Hepatocyte (in vitro differentiated cells): ENCODE results near the gene HARS2. TPM values are rescaled to one million over a fixed set of nuclear protein-coding genes. Genes with fewer than 3 reads are reported as not detected.
"Not testable (repeated sequence)": the region's sequence is repeated elsewhere in the genome, so short reads cannot be mapped to it uniquely, and the experiment has no call there.

Experiments used
- DNase-seq: peaks from one replicate; pipeline ENCODE4 v3.0.0-alpha.2; 2016; ENCODE audit warnings: low spot score
- H2AFZ ChIP-seq: fragments of 200-600 bp; sonication (generic); 2 replicates; pipeline ENCODE4 v1.6.0; 2016; ENCODE audit warnings: antibody characterized with exemption, mild to moderate bottlenecking
- H3K27ac ChIP-seq: fragments of 200-600 bp; sonication (generic); 2 replicates; pipeline ENCODE4 v1.5.1; 2016; ENCODE audit warnings: mild to moderate bottlenecking
- H3K27me3 ChIP-seq: fragments of 200-600 bp; sonication (generic); 2 replicates; pipeline ENCODE4 v1.6.1; 2016
- H3K36me3 ChIP-seq: fragments of 200-600 bp; sonication (generic); replicated peaks from 2 replicates; pipeline ENCODE4 v1.5.1; 2016; ENCODE audit warnings: low read depth; ENCODE audit not compliant: insufficient read depth
- H3K4me1 ChIP-seq: fragments of 200-600 bp; sonication (generic); 2 replicates; pipeline ENCODE4 v1.5.1; 2016; ENCODE audit warnings: mild to moderate bottlenecking, moderate library complexity; ENCODE audit not compliant: insufficient read depth
- H3K4me2 ChIP-seq: fragments of 200-600 bp; sonication (generic); 2 replicates; pipeline ENCODE4 v1.6.0; 2016
- H3K4me3 ChIP-seq: fragments of 200-600 bp; sonication (generic); 2 replicates; pipeline ENCODE4 v1.5.1; 2016; ENCODE audit warnings: mild to moderate bottlenecking
- H3K79me2 ChIP-seq: fragments of 200-600 bp; sonication (generic); 2 replicates; pipeline ENCODE4 v1.6.0; 2017; ENCODE audit warnings: mild to moderate bottlenecking
- H3K9me2 ChIP-seq: fragments of 200-600 bp; sonication (generic); replicated peaks from 2 replicates; pipeline ENCODE4 v1.6.0; 2017; ENCODE audit warnings: mild to moderate bottlenecking; ENCODE audit not compliant: insufficient read depth
- H3K9me3 ChIP-seq: fragments of 200-600 bp; sonication (generic); 2 replicates; pipeline ENCODE4 v1.5.1; 2016; ENCODE audit warnings: low read depth, mild to moderate bottlenecking
- H4K20me1 ChIP-seq: fragments of 200-600 bp; sonication (generic); 2 replicates; pipeline ENCODE4 v1.6.0; 2016; ENCODE audit warnings: mild to moderate bottlenecking; ENCODE audit not compliant: insufficient read depth, poor library complexity, severe bottlenecking
- EZH2 ChIP-seq: fragments of 200-600 bp; sonication (generic); IDR thresholded peaks from 2 replicates; pipeline ENCODE4 v1.6.1; 2016; ENCODE audit warnings: antibody characterized with exemption, mild to moderate bottlenecking, borderline replicate concordance
- EZH2phosphoT487 ChIP-seq: fragments of 200-600 bp; sonication (generic); IDR thresholded peaks from one replicate; pipeline ENCODE4 v1.6.1; 2018; ENCODE audit warnings: antibody characterized with exemption, mild to moderate bottlenecking, low read depth, moderate library complexity; ENCODE audit not compliant: unreplicated experiment, severe bottlenecking
- WGBS: methylation state at CpG from one replicate; pipeline ENCODE4 v1.1.6; 2016; ENCODE audit warnings: low lambda C conversion rate; ENCODE audit errors: missing lambda C conversion rate; 5-methylcytosine and 5-hydroxymethylcytosine counted together
- polyA plus RNA-seq: library from polyadenylated mRNA; unstranded; fragments of >200 nt; fragmentation: Nextera tagmentation; extraction: Ambion mirVana; gene quantifications from 2 replicates; pipeline ENCODE4 v1.2.1, GENCODE V29; 2016
- total RNA-seq: library from RNA; depleted of rRNA; stranded (reverse); fragments of >200 nt; gene quantifications from 2 replicates; pipeline ENCODE4 v1.2.3, GENCODE V29; 2014
- TF ChIP-seq, protein P1 (sequence below): fragments of 200-600 bp; sonication (generic); IDR thresholded peaks from 2 replicates; pipeline ENCODE4 v1.5.1; 2016; ENCODE audit warnings: antibody characterized with exemption, mild to moderate bottlenecking; ENCODE audit not compliant: poor library complexity

HARS2 gene
- total and polyA plus RNA-seq, 2 experiments from 2014 or later, result 26.9 to 32.3 TPM

DNA sequence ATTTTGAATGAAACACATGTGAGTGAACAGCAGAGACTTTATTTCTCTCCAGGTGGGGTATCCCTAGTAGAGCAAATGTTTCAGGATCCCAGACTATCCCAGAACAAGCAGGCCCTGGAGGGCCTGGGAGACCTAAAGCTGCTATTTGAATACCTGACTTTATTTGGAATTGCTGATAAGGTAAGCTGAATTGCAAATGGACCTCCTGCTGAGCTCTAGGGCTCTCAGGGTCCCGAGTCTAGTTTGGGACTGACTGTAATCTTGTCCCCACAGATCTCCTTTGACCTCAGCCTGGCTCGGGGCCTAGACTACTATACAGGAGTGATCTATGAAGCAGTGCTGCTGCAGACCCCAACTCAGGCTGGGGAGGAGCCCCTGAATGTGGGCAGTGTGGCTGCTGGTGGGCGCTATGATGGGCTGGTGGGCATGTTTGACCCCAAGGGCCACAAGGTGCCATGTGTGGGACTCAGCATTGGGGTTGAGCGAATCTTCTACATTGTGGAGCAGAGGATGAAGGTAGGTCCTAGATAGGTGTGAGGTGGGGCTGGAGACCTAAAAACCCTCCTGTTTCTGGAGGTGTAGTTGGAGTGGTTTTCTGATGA, 5.7 kb downstream of the HARS2 start:
- Histone ChIP-seq H3K36me3 (no peaks in the 10 kb centered on the region), H3K27ac (no peak overlapping the region)
- 79% methylated on average over 4 of the region's 4 CpGs for WGBS

DNA sequence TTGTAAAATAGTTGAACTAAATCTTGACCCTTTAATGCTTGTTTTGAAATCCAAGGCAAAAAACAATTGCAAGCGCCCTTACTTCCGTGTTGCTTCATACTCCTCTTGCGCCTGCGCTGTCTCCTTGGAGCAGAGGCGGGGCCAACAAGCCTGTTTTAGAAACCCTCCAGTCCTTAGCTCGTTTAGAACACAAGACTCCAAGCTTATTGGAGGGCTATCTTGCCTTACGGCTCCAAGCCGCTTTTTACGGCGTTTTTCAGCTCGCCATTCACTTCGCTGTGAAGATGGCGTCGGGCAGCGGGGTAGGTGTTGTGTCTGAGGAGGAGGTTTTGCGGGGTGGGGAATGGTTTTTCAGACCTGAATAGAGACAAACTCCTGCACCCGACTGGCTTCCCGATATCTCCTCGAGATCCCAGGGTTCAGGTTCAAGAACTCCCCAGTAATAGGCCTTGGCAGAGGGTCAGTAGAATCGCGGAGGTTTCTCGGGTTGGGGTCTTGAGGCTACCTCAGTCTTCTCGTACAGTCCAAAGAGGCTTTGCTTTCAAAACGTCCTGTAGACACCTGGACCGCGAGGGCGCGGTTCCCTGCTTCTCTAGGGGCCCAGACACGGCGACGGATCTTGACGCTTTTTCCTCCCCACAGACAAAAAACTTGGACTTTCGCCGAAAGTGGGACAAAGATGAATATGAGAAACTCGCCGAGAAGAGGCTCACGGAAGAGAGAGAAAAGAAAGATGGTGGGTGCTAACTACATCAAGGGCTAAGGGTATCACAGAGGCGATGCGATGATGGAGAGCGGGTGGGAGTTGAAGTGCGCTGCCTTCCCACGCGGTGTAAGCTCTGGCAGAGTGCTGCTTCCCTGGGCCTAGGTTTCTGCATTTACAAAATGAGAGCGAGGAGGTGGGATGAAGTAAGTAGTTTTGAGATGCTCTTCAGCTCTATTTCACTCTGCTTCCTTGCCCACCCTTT, 9.2 kb downstream of the HARS2 start, which contains the start of gene ZMAT2:
Gene ZMAT2, plus strand, starts transcription at position 271 of the 968 bp plus-strand sequence. Its CDS starts 14 bp downstream, at position 285.
- Histone ChIP-seq H2AFZ (peak within 1 kb of the TSS; percentile 38), H3K4me3 (peak within 1 kb of the TSS; percentile 44), H3K4me2 (peak within 1 kb of the TSS; percentile 95), H3K27me3 (no peaks in the 10 kb centered on the region), H3K36me3 (no peaks in the 10 kb centered on the region), H4K20me1 (no peaks in the 10 kb centered on the region), H3K4me1 (peaks cover 10% of the 10 kb centered on the region), H3K27ac (peak within 1 kb of the TSS; percentile 65), H3K9me3 (no peaks in the 10 kb centered on the region), H3K79me2 (peaks cover 19% of the 10 kb centered on the region), H3K9me2 (no peaks in the 10 kb centered on the region)
- 6% methylated on average over 44 of the region's 44 CpGs for WGBS
- peak; percentile 98 for DNase-seq
- no peak for TF ChIP-seq EZH2phosphoT487
- no peak for TF ChIP-seq EZH2
- TF ChIP-seq, protein P1, sequence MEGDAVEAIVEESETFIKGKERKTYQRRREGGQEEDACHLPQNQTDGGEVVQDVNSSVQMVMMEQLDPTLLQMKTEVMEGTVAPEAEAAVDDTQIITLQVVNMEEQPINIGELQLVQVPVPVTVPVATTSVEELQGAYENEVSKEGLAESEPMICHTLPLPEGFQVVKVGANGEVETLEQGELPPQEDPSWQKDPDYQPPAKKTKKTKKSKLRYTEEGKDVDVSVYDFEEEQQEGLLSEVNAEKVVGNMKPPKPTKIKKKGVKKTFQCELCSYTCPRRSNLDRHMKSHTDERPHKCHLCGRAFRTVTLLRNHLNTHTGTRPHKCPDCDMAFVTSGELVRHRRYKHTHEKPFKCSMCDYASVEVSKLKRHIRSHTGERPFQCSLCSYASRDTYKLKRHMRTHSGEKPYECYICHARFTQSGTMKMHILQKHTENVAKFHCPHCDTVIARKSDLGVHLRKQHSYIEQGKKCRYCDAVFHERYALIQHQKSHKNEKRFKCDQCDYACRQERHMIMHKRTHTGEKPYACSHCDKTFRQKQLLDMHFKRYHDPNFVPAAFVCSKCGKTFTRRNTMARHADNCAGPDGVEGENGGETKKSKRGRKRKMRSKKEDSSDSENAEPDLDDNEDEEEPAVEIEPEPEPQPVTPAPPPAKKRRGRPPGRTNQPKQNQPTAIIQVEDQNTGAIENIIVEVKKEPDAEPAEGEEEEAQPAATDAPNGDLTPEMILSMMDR, result no peak

More for the DNA sequence above, 5.7 kb downstream of the HARS2 start:
- TF ChIP-seq, protein P1, result no peak
- no peak for TF ChIP-seq EZH2
- TF ChIP-seq EZH2phosphoT487, result no peak
- no peaks in the 10 kb centered on the region for H3K9me3 ChIP-seq
- H3K79me2 ChIP-seq, result peaks cover 44% of the 10 kb centered on the region
- peaks cover 21% of the 10 kb centered on the region for H3K4me1 ChIP-seq
- no peak overlapping the region for H3K4me2 ChIP-seq
- no peak overlapping the region for H2AFZ ChIP-seq
- H3K4me3 ChIP-seq, result no peak overlapping the region
- no peaks in the 10 kb centered on the region for H3K9me2 ChIP-seq
- DNase-seq, result no peak
- H4K20me1 ChIP-seq, result no peaks in the 10 kb centered on the region
- H3K27me3 ChIP-seq, result no peaks in the 10 kb centered on the region

GRCh38 chr5:140707812-140708211, 16.6 kb downstream of the HARS2 start:
- WGBS, result 95% methylated on average over 4 of the region's 4 CpGs
- no peaks in the 10 kb centered on the region for H3K27me3 ChIP-seq
- TF ChIP-seq EZH2 (no peak), EZH2phosphoT487 (no peak)
- TF ChIP-seq, protein P1, result no peak
- H3K27ac ChIP-seq, result no peak overlapping the region
- peaks cover 5% of the 10 kb centered on the region for H3K4me1 ChIP-seq
- H2AFZ ChIP-seq, result no peak overlapping the region
- H3K4me3 ChIP-seq, result no peak overlapping the region
- H3K9me2 ChIP-seq, result no peaks in the 10 kb centered on the region
- H3K9me3 ChIP-seq, result no peaks in the 10 kb centered on the region
- H4K20me1 ChIP-seq, result no peaks in the 10 kb centered on the region
- H3K79me2 ChIP-seq, result no peaks in the 10 kb centered on the region
- no peak overlapping the region for H3K4me2 ChIP-seq
- DNase-seq, result no peak
- H3K36me3 ChIP-seq, result no peaks in the 10 kb centered on the region

DNA sequence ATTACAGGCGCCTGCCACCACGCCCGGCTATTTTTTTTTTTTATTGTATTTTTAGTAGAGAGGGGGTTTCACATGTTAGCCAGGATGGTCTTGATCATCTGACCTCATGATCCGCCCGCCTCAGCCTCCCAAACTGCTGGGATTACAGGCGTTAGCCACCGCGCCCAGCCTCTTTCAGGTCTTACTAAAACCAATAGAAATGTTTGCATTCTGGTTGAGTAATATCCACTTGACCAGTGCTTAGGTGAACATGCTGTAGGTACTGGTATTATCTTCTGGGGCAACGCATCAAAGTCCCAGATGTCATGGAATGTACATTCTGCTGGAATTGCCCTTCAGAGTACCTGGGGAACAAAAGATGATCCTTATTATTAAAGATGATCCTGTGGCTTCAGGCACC, 17.5 kb downstream of the HARS2 start:
- DNase-seq, H3K27ac ChIP-seq: not testable (repeated sequence)
- 87% methylated on average over 9 of the region's 9 CpGs for WGBS

More for the DNA sequence above, 17.5 kb downstream of the HARS2 start:
- not testable (repeated sequence) for H3K4me3 ChIP-seq, H3K36me3 ChIP-seq, H3K4me1 ChIP-seq, H2AFZ ChIP-seq, H4K20me1 ChIP-seq, H3K79me2 ChIP-seq, H3K27me3 ChIP-seq, H3K9me3 ChIP-seq, H3K4me2 ChIP-seq, H3K9me2 ChIP-seq
